GM12875 (cell line): Measurements from ENCODE around the gene CLIP4.

ENCODE experiments used
- H3K4me3 ChIP-seq: one replicate; pipeline ENCODE4 v1.5.1; 2011; ENCODE audit warnings: low read depth, low read length, control low read depth
- CTCF ChIP-seq: IDR thresholded peaks from 2 replicates; pipeline ENCODE4 v1.5.1; 2011; ENCODE audit warnings: low read depth, mild to moderate bottlenecking, control low read depth, inconsistent platforms, low read length, moderate library complexity, borderline replicate concordance; ENCODE audit not compliant: insufficient read depth

CLIP4 gene

DNA sequence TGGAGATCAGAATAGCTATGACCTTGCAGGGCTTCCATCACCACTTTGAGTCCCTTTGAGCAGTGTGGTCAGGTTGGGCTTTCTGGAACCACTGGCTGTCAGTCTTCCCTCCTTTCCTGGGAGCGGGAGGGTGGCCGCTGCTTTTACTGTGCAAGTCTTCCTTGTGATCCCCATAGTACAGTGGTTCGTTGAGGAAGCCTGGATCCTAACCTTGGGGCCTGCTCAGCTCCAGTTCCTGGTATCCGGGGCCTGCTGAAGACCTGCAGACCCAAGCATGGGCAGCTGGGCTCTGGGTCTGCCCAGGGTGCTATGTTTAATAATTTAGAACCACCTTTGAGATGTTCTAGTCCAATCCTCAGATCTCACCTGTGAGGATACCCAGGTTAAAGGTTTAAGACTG is 104.2 kb downstream of the CLIP4 start:
- no peak for TF ChIP-seq CTCF
- H3K4me3 ChIP-seq: no peak overlapping the region

GRCh38 chr2:29220506-29221270 is 105.5 kb downstream of the CLIP4 start:
- no peak overlapping the region for H3K4me3 ChIP-seq
- TF ChIP-seq CTCF: no peak

DNA sequence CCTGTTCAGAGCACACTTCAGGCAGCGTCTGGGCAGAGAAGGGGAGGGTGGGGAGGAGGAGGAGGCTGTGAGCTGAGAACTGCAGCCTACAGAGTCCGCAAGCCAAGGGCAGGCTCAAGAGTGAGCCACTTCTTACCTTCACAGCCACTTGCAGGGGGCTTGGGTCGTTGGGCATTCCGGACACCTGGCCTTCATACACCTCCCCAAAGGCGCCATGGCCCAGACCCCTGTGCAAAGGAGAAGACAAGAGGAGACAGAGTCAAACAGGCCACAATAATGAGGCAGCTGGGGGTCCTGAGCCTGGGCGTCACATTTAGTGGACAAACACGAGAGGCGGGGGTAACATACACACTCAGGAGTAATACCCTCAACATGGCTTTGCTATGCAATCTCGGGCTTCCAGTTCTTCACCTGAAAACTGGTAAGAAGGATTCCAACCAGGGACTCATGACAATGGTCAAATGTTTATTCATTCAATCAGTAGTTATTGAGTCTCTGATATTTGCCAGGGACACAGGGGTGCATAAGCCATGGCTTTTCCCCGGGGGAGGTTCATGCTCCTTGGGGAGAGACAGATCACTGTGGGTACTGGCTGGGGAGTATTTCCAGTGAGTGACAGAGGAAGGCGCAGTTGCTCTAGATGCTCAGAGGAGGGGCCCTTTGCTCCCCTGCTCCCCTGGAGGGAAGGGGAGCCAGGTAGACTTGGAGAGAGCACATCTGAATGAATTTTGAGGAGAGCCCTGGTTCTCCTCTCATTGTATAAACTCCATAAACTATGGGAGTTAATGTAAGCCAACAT is 107.4 kb downstream of the CLIP4 start:
- H3K4me3 ChIP-seq: no peak overlapping the region
- TF ChIP-seq CTCF: no peak

DNA sequence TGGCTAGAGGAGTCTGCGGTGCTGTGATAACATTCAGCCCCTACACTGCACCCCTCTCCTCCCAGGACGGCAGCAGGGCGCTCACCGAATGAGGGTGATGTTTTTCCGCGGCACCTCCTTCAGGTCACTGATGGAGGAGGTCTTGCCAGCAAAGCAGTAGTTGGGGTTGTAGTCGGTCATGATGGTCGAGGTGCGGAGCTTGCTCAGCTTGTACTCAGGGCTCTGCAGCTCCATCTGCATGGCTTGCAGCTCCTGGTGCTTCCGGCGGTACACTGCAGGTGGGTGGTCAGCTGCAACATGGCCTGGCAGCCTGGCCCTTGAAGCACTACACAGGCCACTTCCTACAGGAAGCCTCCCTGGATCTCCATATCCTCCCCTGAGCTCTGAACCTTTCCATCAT is 108.0 kb downstream of the CLIP4 start:
- H3K4me3 ChIP-seq: no peak overlapping the region
- TF ChIP-seq CTCF: no peak

DNA sequence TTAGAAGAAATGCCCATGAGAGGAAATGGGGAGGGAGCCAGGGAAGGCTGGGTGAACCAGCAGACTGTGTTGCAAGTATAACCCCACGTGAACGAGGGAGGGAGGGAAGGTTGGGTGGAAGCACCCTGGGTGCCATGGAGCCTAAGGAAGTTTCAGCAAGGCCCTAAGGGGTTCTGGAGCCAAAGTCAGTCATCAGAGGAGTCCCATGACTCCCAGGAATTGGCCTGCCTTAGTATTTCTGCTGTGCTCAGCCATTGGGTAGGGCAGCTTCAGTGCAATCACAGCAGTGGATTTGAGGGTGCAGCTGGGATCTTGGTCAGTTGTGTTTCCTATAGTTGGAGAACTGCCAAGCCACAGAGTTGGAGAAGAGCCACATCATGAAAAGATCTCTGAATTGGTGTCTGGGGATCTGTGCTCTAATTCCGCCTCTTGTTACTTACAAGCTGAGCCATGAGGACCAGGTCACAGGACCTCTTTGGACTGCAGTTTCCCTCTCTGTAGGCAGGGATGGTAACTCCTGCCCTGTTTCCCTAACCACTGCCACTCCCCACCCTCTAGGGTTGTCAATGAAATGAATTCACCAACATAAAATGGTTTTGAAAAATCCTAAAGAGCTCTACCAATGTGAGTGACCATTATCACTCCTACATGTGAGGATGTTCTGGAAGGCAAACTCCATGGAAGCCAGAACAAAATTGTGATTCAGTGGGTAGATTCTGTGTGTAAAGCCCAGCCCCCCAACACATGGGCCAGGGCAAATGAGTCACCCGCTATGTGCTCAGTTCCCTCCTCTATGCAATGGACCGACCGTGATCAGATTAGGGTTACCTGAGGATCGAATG is 108.9 kb downstream of the CLIP4 start:
- TF ChIP-seq CTCF: no peak
- no peak overlapping the region for H3K4me3 ChIP-seq

DNA sequence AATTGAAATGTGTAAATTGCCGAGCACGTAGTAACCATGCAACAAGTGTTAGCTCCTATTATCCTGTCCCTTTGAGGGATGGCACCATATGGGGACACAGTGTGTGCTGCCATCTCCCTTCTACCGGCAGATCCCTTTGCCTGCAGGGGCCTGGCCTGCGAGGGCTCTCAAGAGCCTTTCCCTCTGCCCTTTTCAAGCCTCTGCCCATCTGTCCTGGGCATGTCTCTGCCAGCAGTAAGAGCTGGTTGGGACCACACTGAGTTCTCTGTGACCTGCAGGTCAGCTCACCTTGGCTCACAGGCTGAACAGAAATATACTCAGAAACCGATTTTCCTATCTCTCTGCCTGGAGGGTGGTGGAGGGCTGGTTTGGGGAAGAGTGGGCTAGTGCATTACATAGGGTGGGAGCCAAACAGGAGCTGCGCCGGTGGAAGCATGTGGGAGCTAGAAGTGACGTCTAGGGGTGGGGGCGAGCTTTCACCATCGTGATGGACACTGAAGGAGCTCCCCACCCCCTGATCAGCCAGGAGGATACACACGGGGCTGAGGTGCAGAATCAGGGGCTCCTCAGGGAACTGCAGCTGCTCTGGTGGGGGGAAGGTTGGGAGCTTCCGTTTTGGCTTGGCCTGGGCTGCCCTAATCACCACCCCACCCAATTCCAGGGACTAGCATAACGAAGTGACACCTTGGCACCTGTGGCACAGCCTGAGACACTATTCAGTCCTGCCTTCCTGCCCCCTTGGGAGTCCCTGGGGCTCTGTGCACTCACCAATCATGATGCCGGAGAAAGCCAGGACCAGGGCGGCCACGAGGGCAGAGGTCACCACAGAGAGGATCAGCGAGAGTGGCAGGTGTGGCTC is 109.7 kb downstream of the CLIP4 start:
- no peak for TF ChIP-seq CTCF
- no peak overlapping the region for H3K4me3 ChIP-seq
